Measurements from ENCODE around the gene GPR65.

DNA sequence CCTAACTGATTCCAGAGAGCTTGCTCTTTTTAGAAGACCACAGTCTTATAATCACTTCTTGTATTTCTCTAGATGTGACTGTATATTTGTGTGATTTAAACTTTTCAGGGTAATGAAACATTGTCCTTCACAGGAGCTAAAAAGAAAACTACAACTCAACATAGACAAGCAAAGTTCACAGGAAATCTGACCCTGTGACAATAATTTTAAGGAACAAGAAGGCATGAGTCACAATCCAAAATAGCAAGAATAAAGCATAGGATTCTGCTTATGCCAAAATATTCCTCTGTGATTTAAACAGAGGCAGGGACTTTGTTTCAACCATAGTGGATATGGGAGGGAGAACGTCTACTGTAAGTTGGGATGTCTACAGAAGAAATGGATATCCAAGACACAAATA is 44.3 kb downstream of the GPR65 start:
- TF ChIP-seq, protein P1, sequence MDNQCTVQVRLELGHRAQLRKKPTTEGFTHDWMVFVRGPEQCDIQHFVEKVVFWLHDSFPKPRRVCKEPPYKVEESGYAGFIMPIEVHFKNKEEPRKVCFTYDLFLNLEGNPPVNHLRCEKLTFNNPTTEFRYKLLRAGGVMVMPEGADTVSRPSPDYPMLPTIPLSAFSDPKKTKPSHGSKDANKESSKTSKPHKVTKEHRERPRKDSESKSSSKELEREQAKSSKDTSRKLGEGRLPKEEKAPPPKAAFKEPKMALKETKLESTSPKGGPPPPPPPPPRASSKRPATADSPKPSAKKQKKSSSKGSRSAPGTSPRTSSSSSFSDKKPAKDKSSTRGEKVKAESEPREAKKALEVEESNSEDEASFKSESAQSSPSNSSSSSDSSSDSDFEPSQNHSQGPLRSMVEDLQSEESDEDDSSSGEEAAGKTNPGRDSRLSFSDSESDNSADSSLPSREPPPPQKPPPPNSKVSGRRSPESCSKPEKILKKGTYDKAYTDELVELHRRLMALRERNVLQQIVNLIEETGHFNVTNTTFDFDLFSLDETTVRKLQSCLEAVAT (IDR thresholded peaks at IDR 0.05) = no peak
- no peak for TF ChIP-seq NRF1 (conservative IDR thresholded peaks at IDR 0.05; ENCODE audit: low read depth, low read length)
- TF ChIP-seq LARP7 (IDR thresholded peaks at IDR 0.05) = no peak

Measured in GM12878 (cell line).